ENCODE results near the gene CEP78. TPM values are rescaled to one million over a fixed set of nuclear protein-coding genes. Genes with fewer than 3 reads are reported as not detected.
A peak's percentile ranks its signal among the peaks of the same experiment; 100 is the strongest.

The CEP78 gene
- total RNA-seq, 2 donors from 2014 or later, result 52.8 to 71.6 TPM

GRCh38 chr9:78253285-78253684 is 17.4 kb downstream of the CEP78 start:
- Mint-ChIP-seq H3K27ac (no peak overlapping the region), H3K9me3 (no peaks in the 10 kb centered on the region), H3K4me1 (no peaks in the 10 kb centered on the region), H3K36me3 (ENCODE audit: low read depth) (peaks cover 42% of the 10 kb centered on the region), H3K4me3 (no peak overlapping the region), H3K27me3 (ENCODE audit: insufficient read depth) (no peaks in the 10 kb centered on the region)
- TF ChIP-seq CTCF (conservative IDR thresholded peaks at IDR 0.05), result no peak
- H3K27ac ChIP-seq (ENCODE audit: low read depth, low read length), result no peak overlapping the region
- no peaks in the 10 kb centered on the region for H3K27me3 ChIP-seq (ENCODE audit: control insufficient read depth, insufficient read depth, low read length, poor library complexity, severe bottlenecking)
- no peak overlapping the region for H3K4me3 ChIP-seq (ENCODE audit: low read length)
- peaks cover 83% of the 10 kb centered on the region for H3K36me3 ChIP-seq (ENCODE audit: control insufficient read depth, insufficient read depth, low read length)
- DNase-seq, result no peak
- no peaks in the 10 kb centered on the region for H3K9me3 ChIP-seq (ENCODE audit: control insufficient read depth, low read length)
- H3K4me1 ChIP-seq (ENCODE audit: control insufficient read depth, insufficient read depth, low read length), result no peaks in the 10 kb centered on the region
- no peak overlapping the region for H3K9ac ChIP-seq (ENCODE audit: extremely low read depth, low read length, poor library complexity, severe bottlenecking)
- WGBS, 2 experiments (ENCODE audit: insufficient coverage in 1 of 2, insufficient read length in 1 of 2), result 92 to 93% methylated on average over 2 to 4 of the region's 4 CpGs

GRCh38 chr9:78261403-78262001 is 25.6 kb downstream of the CEP78 start:
- Mint-ChIP-seq H3K9me3 (no peaks in the 10 kb centered on the region), H3K4me1 (no peaks in the 10 kb centered on the region), H3K27me3 (ENCODE audit: insufficient read depth) (no peaks in the 10 kb centered on the region), H3K36me3 (ENCODE audit: low read depth) (peaks cover 31% of the 10 kb centered on the region), H3K27ac (no peak overlapping the region), H3K4me3 (no peak overlapping the region)
- no peak overlapping the region for H3K4me3 ChIP-seq (ENCODE audit: low read length)
- H3K4me1 ChIP-seq (ENCODE audit: control insufficient read depth, insufficient read depth, low read length), result no peaks in the 10 kb centered on the region
- no peaks in the 10 kb centered on the region for H3K27me3 ChIP-seq (ENCODE audit: control insufficient read depth, insufficient read depth, low read length, poor library complexity, severe bottlenecking)
- H3K9ac ChIP-seq (ENCODE audit: extremely low read depth, low read length, poor library complexity, severe bottlenecking), result no peak overlapping the region
- DNase-seq, result no peak
- peaks cover 71% of the 10 kb centered on the region for H3K36me3 ChIP-seq (ENCODE audit: control insufficient read depth, insufficient read depth, low read length)
- TF ChIP-seq CTCF (conservative IDR thresholded peaks at IDR 0.05), result peak; percentile 88
- no peak overlapping the region for H3K27ac ChIP-seq (ENCODE audit: low read depth, low read length)
- H3K9me3 ChIP-seq (ENCODE audit: control insufficient read depth, low read length), result no peaks in the 10 kb centered on the region
- WGBS, 2 experiments (ENCODE audit: insufficient coverage in 1 of 2, insufficient read length in 1 of 2), result 95% methylated on average over 1 of the region's 2 CpGs; no CpG with 5 or more reads in 1 of the 2 experiments

- 90% methylated on average over 2 of the region's 2 CpGs; no CpG with 5 or more reads in 1 of the 2 experiments for WGBS, 2 experiments (ENCODE audit: insufficient coverage in 1 of 2, insufficient read length in 1 of 2)
- no peaks in the 10 kb centered on the region for H3K4me1 Mint-ChIP-seq
- no peak overlapping the region for H3K4me3 ChIP-seq (ENCODE audit: low read length)
- H3K4me1 ChIP-seq (ENCODE audit: control insufficient read depth, insufficient read depth, low read length), result no peaks in the 10 kb centered on the region
- TF ChIP-seq CTCF (conservative IDR thresholded peaks at IDR 0.05), result no peak
- no peak overlapping the region for H3K4me3 Mint-ChIP-seq
- H3K27me3 Mint-ChIP-seq (ENCODE audit: insufficient read depth), result no peaks in the 10 kb centered on the region
- H3K9ac ChIP-seq (ENCODE audit: extremely low read depth, low read length, poor library complexity, severe bottlenecking), result no peak overlapping the region
- peaks cover 31% of the 10 kb centered on the region for H3K36me3 Mint-ChIP-seq (ENCODE audit: low read depth)
- H3K27ac Mint-ChIP-seq, result no peak overlapping the region
- no peaks in the 10 kb centered on the region for H3K9me3 ChIP-seq (ENCODE audit: control insufficient read depth, low read length)
- DNase-seq, result no peak
- peaks cover 74% of the 10 kb centered on the region for H3K36me3 ChIP-seq (ENCODE audit: control insufficient read depth, insufficient read depth, low read length)
- H3K27me3 ChIP-seq (ENCODE audit: control insufficient read depth, insufficient read depth, low read length, poor library complexity, severe bottlenecking), result no peaks in the 10 kb centered on the region
- no peak overlapping the region for H3K27ac ChIP-seq (ENCODE audit: low read depth, low read length)
- H3K9me3 Mint-ChIP-seq, result no peaks in the 10 kb centered on the region
These were observed 26.8 kb downstream of the CEP78 start for GRCh38 chr9:78262655-78263054.
